ENCODE results near the gene PCOLCE2.

PCOLCE2 gene

DNA sequence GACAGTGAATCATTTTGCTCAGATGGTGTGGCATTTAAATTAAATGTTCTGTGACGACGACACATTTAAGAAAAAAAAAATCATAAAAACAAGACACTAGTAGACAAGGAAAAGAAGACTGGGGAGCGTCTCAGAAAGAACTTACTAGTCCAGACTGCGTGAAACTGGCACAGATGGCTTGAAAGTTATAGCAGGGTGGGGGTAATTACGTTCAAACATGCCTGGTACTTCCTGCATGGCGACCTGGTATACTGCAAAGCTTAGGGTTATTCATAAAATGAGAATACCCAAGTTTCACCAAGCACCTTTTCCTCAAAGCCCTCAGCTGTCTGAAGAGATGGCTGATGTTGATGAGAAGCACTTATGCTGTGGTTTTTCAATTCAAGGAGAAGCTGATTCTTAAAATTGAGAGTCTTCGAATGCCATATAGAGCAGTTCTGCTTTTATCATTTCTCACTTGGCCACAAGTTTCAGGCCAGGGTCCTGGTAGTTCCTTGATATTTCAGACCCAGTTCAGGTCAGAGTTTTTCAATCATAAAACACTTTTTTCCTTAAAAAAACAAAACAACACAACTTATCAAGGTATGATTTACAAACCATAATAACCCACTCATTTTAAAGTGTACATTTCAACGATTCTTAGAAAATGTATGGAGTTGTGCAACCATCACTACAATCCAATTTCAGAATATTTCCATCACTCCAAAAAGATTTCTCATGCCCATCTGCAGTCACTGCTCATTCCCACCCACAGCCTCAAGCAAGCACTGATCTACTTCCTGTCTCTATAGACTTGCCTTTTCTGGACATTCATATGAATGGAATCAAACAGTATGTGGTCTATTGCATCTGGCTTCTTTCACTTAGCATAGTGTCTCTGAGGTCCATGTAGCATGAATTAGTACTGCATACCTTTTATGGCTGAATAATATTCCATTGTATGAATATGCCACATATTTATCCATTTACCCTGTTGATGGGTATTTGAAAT lies 24.7 kb downstream of the PCOLCE2 start:
- no peak for DNase-seq (ENCODE audit: low read depth)

DNA sequence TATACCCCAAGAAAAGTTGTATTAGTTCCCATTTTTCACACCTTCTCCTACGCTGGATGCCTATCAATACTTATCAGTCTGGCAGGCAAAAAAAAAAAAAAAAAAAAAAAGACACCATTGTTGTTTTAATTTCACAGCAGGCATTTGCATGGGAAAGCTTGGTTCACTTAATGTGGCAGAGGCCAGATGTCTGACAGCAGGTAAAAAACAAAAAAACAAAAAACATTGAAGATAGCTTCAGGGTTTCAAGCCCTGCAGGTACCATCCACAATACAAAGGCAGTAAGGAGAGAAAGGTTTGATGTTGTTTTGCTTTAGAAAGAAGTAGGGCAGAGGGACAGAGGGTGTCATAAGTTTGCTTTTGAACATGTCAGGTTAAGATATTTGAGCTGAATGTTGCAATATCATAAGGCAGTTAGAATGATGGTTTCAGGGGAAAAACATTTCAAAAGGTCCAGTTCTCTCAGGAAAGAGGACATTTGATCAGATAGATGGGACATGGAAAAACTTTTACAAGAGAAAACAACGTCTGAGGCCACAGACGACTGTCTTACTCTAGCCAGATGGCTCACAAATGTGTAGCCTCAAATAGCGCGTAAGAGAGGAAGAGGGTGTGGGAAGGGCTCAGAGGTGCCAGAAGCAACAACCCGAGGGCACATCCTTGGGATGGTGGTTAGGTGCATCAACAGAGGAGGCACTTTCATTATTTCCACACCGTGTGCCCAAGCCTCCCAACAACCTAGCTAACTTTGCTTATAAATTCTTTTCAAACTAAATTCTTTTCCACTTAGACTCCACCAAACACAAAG lies 25.7 kb downstream of the PCOLCE2 start:
- DNase-seq (ENCODE audit: low read depth): peak; percentile 47

- no peak for DNase-seq (ENCODE audit: low read depth)
These were observed 27.0 kb downstream of the PCOLCE2 start for GRCh38 chr3:142861926-142862325.

- no peak for DNase-seq (ENCODE audit: low read depth)
These were observed 30.8 kb downstream of the PCOLCE2 start for GRCh38 chr3:142858043-142858442.

DNA sequence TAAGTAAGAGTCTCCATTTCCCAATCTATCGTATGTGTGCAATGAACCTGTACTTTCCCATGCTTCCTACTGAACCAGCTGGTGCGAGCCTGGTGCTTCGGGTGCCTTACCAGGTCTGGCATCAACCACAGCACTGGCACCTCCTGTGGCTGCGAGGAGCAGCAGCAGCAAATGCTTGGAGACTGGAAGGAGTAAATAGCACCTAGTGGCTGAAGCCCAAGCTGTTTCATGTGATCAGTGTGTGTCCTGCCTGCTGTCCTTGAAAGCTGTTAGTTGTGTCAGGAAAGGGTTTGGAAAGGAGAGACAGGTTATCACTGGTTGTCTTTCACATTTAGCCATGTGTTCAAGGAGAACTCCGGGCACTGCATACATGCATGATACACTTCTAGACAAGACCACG lies 31.8 kb downstream of the PCOLCE2 start:
- no peak for DNase-seq (ENCODE audit: low read depth)

GRCh38 chr3:142853270-142854168 lies 35.4 kb downstream of the PCOLCE2 start:
- no peak for DNase-seq (ENCODE audit: low read depth)

- no peak for DNase-seq (ENCODE audit: low read depth)
These were observed 36.9 kb downstream of the PCOLCE2 start for GRCh38 chr3:142852009-142852408.

DNA sequence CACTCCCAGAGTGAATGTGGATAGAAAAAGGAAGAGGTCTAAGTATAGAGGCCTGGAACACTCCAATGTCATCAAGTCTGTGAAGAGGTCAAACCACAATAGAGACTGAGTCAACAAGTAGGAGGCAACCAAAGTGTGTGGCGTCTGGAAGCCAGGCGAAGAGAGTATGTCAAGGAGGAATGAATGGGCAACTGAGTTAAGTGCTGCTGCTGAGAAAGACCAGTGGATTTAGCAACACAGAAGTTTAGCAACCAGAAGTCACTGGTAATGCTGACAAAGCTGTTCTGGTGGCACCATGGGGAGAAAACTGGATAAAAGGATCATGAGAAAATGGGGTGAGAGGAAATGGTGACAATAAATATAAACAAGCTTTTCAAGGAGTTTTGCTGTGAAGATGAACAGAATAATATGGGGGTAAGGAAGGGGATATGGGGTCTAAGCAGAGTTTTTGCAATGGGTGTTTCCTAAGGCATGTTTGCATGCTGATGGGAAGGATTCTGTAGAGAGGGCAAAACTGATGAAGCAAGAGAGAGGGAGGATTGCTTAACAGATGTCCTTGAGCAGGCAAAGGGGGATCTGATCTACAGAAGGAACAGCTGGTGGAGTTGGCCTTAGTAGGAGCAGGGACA lies 38.4 kb downstream of the PCOLCE2 start:
- DNase-seq (ENCODE audit: low read depth): peak; percentile 82

GRCh38 chr3:142849148-142849547 lies 39.7 kb downstream of the PCOLCE2 start:
- DNase-seq (ENCODE audit: low read depth): no peak

- no peak for DNase-seq (ENCODE audit: low read depth)
These were observed 41.9 kb downstream of the PCOLCE2 start for GRCh38 chr3:142846779-142847577.

DNA sequence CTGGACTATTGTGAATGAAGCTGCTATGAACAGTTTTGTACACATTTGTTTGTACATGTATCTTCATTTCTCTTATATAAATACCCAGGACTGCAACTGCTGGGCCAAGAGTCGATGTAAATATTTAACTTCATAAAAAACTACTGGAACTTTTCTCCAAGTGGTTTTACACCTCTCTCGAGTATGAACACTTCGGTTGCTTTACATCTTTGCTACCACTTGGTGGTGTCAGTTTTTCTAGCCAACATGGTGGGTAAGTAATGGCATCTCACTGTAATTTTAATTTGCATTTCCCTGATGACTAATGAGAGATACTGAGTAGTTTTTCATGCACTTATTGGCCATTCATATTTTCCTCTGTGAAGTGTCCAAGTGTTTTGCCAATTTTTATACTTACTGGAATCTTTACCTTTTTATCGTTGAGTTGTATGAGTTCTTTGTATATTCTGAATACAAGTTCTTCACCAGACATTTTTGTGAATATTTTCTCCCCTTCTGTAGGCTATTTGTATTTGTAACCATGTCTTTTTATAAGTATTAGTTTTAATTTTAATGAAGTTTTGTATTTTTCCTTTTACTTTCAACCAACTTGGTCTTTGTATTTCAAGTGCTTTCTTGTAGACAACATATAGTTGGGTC lies 44.4 kb downstream of the PCOLCE2 start:
- DNase-seq (ENCODE audit: low read depth): no peak

DNA sequence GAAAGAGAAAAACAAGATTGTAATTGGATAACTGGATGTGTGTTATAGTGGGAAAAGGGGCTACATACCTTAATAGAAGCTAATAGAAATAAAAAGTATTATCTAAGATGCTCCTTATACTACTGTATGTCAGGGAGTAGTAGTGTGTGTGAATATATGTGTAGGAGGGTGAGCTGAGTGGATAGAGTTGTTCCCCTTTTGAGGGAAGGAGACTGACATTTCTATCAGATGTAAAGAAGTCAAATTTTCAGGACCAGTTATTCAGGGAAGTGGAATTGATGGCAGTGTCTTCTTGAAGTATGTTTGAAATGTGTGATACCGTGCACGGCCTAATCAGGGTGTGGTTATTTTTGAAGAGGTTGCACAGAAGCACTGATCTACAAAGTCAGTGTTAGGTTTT lies 49.1 kb downstream of the PCOLCE2 start:
- DNase-seq (ENCODE audit: low read depth): no peak

DNA sequence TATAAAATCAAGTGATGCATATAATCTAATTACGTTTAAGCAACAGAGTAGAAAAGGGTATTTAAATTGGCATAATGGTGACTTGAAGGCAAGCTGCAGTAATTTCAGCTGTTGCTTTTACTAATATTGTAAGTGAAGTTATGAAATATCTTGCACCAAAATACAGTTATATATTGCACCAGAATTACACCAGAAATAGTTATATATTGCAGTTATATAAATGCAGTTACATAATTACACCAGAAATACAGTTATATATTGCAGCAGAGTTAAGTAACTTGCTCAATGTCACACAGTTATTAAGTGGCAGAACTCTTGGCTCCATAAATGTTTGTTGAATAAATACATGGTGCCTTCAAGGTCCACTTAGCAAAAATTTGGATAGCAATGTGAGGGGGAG lies 51.4 kb downstream of the PCOLCE2 start:
- DNase-seq (ENCODE audit: low read depth): no peak

DNA sequence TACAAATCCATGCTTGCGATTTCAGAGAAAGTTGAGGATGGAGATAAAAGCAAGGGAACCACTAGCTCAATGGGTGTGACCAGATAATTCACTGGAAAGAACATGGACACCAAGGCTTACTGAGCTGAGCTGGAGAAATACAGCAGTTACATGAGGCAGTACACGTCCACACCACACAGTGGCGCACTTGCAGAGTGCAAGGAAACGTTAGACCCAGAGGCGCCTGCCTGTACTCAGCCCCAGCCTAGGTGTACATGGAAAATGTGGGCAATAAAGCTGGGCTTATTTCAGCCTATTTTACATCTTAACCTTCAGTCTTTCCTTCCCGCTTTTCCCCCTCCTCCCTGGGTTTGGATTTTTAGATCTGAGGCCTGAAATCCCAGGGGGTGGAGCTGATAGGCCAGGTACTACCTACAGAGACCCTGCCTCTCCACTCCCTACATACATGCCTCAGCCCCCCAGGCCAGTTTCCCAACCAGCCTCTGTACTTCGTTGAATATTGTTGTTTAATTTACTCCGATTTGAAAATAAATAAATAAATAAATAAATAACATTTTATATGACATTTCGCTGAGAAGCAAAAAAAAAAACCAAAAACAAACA lies 60.1 kb downstream of the PCOLCE2 start:
- DNase-seq (ENCODE audit: low read depth): peak; percentile 55

- no peak for DNase-seq (ENCODE audit: low read depth)
These were observed 69.7 kb downstream of the PCOLCE2 start for GRCh38 chr3:142819179-142819578.

DNA sequence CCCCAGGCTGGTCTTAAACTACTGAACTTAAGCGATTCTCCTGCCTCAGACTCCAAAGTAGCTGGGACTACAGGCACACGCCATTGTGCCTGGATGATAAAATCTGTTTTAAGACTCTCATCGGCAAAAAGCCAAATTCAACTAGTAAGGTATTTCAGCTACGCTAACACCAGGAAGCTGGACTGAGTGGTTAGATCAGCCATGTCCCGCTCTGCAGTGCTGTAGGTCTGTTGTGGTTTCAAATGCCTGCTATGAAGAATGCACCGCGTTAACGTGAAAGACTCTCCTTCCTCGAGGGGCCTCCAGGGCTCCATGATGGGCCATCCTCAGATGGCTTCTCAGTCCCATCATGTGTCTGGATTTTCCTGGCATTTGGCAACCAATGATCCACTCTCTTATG lies 70.2 kb downstream of the PCOLCE2 start:
- no peak for DNase-seq (ENCODE audit: low read depth)

- DNase-seq (ENCODE audit: low read depth): no peak
These were observed 71.0 kb downstream of the PCOLCE2 start for GRCh38 chr3:142817897-142818296.

DNA sequence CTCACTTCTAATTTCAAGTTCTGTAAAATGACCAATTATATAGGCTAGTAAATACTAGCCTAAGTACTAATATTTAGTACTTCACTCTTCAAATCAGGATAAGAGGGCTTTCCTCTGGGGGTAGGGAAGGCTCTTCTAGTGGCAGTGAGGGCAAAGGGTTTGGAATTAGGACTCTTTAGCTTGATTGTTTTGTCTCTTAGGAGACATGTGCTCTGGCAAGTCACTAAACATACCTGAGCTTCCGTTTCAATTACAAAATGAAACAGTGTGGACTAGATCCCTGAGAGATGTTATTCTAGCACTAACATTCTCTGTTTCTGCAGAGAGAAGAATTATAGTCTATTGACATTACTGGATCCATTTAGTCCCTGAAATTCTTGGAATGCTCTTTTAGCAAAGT lies 71.5 kb downstream of the PCOLCE2 start:
- DNase-seq (ENCODE audit: low read depth): no peak

- DNase-seq (ENCODE audit: low read depth): no peak
These were observed 73.1 kb downstream of the PCOLCE2 start for GRCh38 chr3:142815803-142816202.

DNA sequence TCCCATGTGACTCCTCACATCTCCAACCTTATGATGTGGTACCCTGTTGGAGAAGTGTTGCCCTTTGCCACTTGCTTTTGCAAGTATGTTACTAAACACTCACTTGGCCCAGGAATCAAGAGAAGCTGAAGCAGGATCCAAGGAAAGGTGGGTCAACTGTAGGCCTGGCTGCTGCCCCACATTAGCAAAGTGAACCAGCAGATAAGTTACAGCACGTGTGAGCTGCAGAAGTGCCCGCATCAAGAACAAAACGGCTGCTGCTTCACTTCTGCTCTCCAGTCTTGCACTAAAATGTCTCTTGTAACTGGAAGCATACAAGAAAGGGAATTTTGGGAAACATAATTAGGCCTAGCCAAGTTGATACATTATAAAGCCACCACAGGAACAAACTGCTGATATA lies 79.6 kb downstream of the PCOLCE2 start:
- DNase-seq (ENCODE audit: low read depth): no peak

All from GM04504 (cell line).